Mucosa of rectum (tissue), 2 donors: ENCODE data around the gene CKS2.
A peak's percentile ranks its signal among the peaks of the same experiment; 100 is the strongest.
"Not testable (repeated sequence)": the region's sequence is repeated elsewhere in the genome, so short reads cannot be mapped to it uniquely, and the experiment has no call there.

Experiments
- H3K27ac ChIP-seq, 2 donors: one replicate each; pipeline ENCODE4 v1.7.0; 2013; ENCODE audit warnings: inconsistent platforms in 2 of 2, low read depth in 2 of 2, low read length in 2 of 2
- H3K27me3 ChIP-seq, 2 donors: one replicate each; pipeline ENCODE4 v1.7.0; 2013; ENCODE audit warnings: low read length in 2 of 2; ENCODE audit not compliant: control insufficient read depth in 2 of 2, insufficient read depth in 2 of 2
- H3K36me3 ChIP-seq, 2 donors: one replicate each; pipeline ENCODE4 v1.7.0; 2013; ENCODE audit warnings: low read length in 2 of 2; ENCODE audit not compliant: control insufficient read depth in 2 of 2, insufficient read depth in 2 of 2
- H3K4me1 ChIP-seq, 2 donors: one replicate each; pipeline ENCODE4 v1.7.0; 2013; ENCODE audit warnings: low read length in 2 of 2, mild to moderate bottlenecking in 1 of 2; ENCODE audit not compliant: control insufficient read depth in 2 of 2, insufficient read depth in 2 of 2
- H3K4me3 ChIP-seq, 2 donors: one replicate each; pipeline ENCODE4 v1.7.0; 2013; ENCODE audit warnings: low read length in 2 of 2
- H3K9ac ChIP-seq, 2 donors: one replicate each; pipeline ENCODE4 v1.7.0; 2013; ENCODE audit warnings: low read length in 2 of 2, low read depth in 1 of 2, mild to moderate bottlenecking in 1 of 2
- H3K9me3 ChIP-seq, 2 donors: one replicate each; pipeline ENCODE4 v1.7.0; 2013; ENCODE audit warnings: low read length in 2 of 2; ENCODE audit not compliant: control insufficient read depth in 2 of 2
- donor health status: healthy.
- donor health status: Normal muscosa, but diverticular disease.

CKS2 gene

GRCh38 chr9:89310475-89311345 lies at the start of gene CKS2:
TSS of gene CKS2 (plus strand) at chr9:89311195. CDS start at chr9:89311293, 98 bp downstream.
- Histone ChIP-seq H3K27ac (peak within 1 kb of the TSS; percentile 100), H3K4me1 (peaks cover 10 to 20% of the 10 kb centered on the region in 2 donors), H3K36me3 (no peaks in the 10 kb centered on the region), H3K27me3 (no peaks in the 10 kb centered on the region), H3K4me3 (peak within 1 kb of the TSS; percentile 74 to 90), H3K9ac (peak within 1 kb of the TSS; percentile 99 to 100), H3K9me3 (no peaks in the 10 kb centered on the region)

- Histone ChIP-seq H3K4me1 (no peaks in the 10 kb centered on the region), H3K9ac (no peak overlapping the region), H3K9me3 (peaks cover 2 to 9% of the 10 kb centered on the region in 2 donors), H3K27me3 (no peaks in the 10 kb centered on the region), H3K27ac (no peak overlapping the region), H3K36me3 (no peaks in the 10 kb centered on the region), H3K4me3 (no peak overlapping the region)
These were observed 37.3 kb upstream of the CKS2 start for GRCh38 chr9:89273528-89274279.

- H3K9me3 ChIP-seq: peaks cover 2 to 9% of the 10 kb centered on the region in 2 donors
- H3K4me1 ChIP-seq: no peaks in the 10 kb centered on the region
- no peak overlapping the region for H3K9ac ChIP-seq
- H3K27ac ChIP-seq: no peak overlapping the region
- H3K36me3 ChIP-seq: no peaks in the 10 kb centered on the region
- H3K4me3 ChIP-seq: no peak overlapping the region
- H3K27me3 ChIP-seq: no peaks in the 10 kb centered on the region
These were observed 36.2 kb upstream of the CKS2 start for GRCh38 chr9:89274838-89275237.

- not testable (repeated sequence) for H3K27me3 ChIP-seq, H3K36me3 ChIP-seq, H3K4me3 ChIP-seq, H3K9me3 ChIP-seq, H3K9ac ChIP-seq, H3K4me1 ChIP-seq, H3K27ac ChIP-seq
These were observed 35.0 kb upstream of the CKS2 start for GRCh38 chr9:89276040-89276439.

- H3K9me3 ChIP-seq: peaks cover 2 to 9% of the 10 kb centered on the region in 2 donors
- H3K9ac ChIP-seq: no peak overlapping the region
- no peak overlapping the region for H3K4me3 ChIP-seq
- no peaks in the 10 kb centered on the region for H3K27me3 ChIP-seq
- H3K4me1 ChIP-seq: no peaks in the 10 kb centered on the region
- H3K36me3 ChIP-seq: no peaks in the 10 kb centered on the region
- no peak overlapping the region for H3K27ac ChIP-seq
These were observed 34.0 kb upstream of the CKS2 start for GRCh38 chr9:89277043-89277442.

GRCh38 chr9:89277454-89277853 lies 33.5 kb upstream of the CKS2 start:
- Histone ChIP-seq H3K36me3 (no peaks in the 10 kb centered on the region), H3K27me3 (no peaks in the 10 kb centered on the region), H3K9me3 (peaks cover 2 to 9% of the 10 kb centered on the region in 2 donors), H3K27ac (no peak overlapping the region), H3K4me1 (no peaks in the 10 kb centered on the region), H3K4me3 (no peak overlapping the region), H3K9ac (no peak overlapping the region)

GRCh38 chr9:89278551-89278950 lies 32.4 kb upstream of the CKS2 start:
- Histone ChIP-seq H3K9me3 (peaks cover 0 to 9% of the 10 kb centered on the region in 2 donors), H3K27ac (no peak overlapping the region), H3K9ac (no peak overlapping the region), H3K27me3 (no peaks in the 10 kb centered on the region), H3K4me1 (no peaks in the 10 kb centered on the region), H3K36me3 (no peaks in the 10 kb centered on the region), H3K4me3 (no peak overlapping the region)

- Histone ChIP-seq H3K27ac (no peak overlapping the region), H3K36me3 (no peaks in the 10 kb centered on the region), H3K27me3 (no peaks in the 10 kb centered on the region)
These were observed 31.8 kb upstream of the CKS2 start for GRCh38 chr9:89278997-89279739.

GRCh38 chr9:89281106-89281505 lies 29.9 kb upstream of the CKS2 start:
- Histone ChIP-seq H3K4me3 (no peak overlapping the region), H3K27ac (no peak overlapping the region), H3K4me1 (no peaks in the 10 kb centered on the region), H3K36me3 (no peaks in the 10 kb centered on the region), H3K27me3 (no peaks in the 10 kb centered on the region), H3K9me3 (no peaks in the 10 kb centered on the region), H3K9ac (no peak overlapping the region)

More at GRCh38 chr9:89278997-89279739, 31.8 kb upstream of the CKS2 start:
- no peaks in the 10 kb centered on the region for H3K4me1 ChIP-seq
- H3K4me3 ChIP-seq: no peak overlapping the region
- no peak overlapping the region for H3K9ac ChIP-seq
- H3K9me3 ChIP-seq: peaks cover 0 to 5% of the 10 kb centered on the region in 2 donors
